Calu3 (cell line): Measurements from ENCODE around the gene SLC27A6. TPM values are rescaled to one million over a fixed set of nuclear protein-coding genes. Genes with fewer than 3 reads are reported as not detected.

Experiments used
- BruUV-seq: library from RNA; stranded (reverse); fragments of 400-500 nt; replicated peaks from 2 replicates; lab custom pipeline; 2021; lab: Mats Ljungman, UMichigan
- CTCF ChIA-PET: fragments of 300-600 bp; sonication (Branson Sonifier 250); formaldehyde crosslinking; loops from one replicate; lab custom pipeline; 2022; ENCODE audit warnings: antibody characterized with exemption; lab: Charles Lee
- DNase-seq: peaks from one replicate; pipeline ENCODE4 v3.0.0; 2022
- H3K27ac Mint-ChIP-seq: one replicate; pipeline ENCODE4 v1.8.0; 2022; ENCODE audit warnings: mixed read lengths; ENCODE audit not compliant: unreplicated experiment
- H3K27me3 Mint-ChIP-seq: one replicate; pipeline ENCODE4 v1.8.0; 2022; ENCODE audit warnings: mixed read lengths; ENCODE audit not compliant: unreplicated experiment
- H3K36me3 Mint-ChIP-seq: one replicate; pipeline ENCODE4 v1.8.0; 2022; ENCODE audit warnings: mild to moderate bottlenecking, moderate library complexity, mixed read lengths; ENCODE audit not compliant: insufficient read depth, unreplicated experiment
- H3K4me1 Mint-ChIP-seq: one replicate; pipeline ENCODE4 v1.8.0; 2022; ENCODE audit warnings: mild to moderate bottlenecking, low read depth, mixed read lengths; ENCODE audit not compliant: unreplicated experiment
- H3K4me3 Mint-ChIP-seq: one replicate; pipeline ENCODE4 v1.8.0; 2022; ENCODE audit warnings: mild to moderate bottlenecking, low read depth, moderate library complexity, mixed read lengths; ENCODE audit not compliant: unreplicated experiment
- H3K9me3 Mint-ChIP-seq: one replicate; pipeline ENCODE4 v1.8.0; 2022; ENCODE audit warnings: low read depth, mixed read lengths; ENCODE audit not compliant: unreplicated experiment
- intact Hi-C: fragments of 100-400 bp; cut with micrococcal nuclease; formaldehyde crosslinking; loops from one replicate; pipeline ENCODE4 v1.10.0; 2022; ENCODE audit not compliant: unreplicated experiment
- total RNA-seq: library from RNA; stranded (reverse); gene quantifications from 2 replicates; pipeline ENCODE4 v1.2.3, GENCODE V29; 2022
- TF ChIP-seq, protein P1 (sequence below): fragments of 200-600 bp; IDR thresholded peaks from one replicate; pipeline ENCODE4 v1.8.0; 2022; ENCODE audit warnings: antibody characterized with exemption; ENCODE audit not compliant: unreplicated experiment

The SLC27A6 gene
- total RNA-seq, 1 experiment from 2014 or later = not detected

DNA sequence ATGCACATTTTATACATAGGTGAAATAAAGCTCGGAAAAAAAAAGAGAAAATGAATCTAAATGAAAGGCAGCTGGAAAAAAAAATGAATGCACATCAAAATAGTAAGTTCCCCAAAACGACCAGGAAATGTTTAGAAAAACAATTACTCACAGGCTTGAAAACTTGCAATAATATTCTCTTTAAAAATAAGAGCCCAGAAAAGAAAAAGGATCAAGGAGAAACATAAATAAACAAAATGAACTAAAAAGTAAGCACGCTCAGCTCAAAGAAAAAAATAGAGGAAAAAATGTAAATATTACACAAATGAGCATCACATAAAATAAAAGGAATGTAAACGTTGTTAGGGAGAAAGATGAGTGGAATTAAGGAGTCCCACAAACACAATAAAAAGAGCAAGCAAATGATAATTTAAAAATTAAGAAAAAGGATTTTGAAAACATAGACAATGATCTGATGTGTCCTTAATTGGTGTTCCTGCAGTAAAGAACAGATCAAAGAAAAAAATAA lies 54.2 kb downstream of the SLC27A6 start:
- no peak for DNase-seq
- no peaks in the 10 kb centered on the region for H3K36me3 Mint-ChIP-seq
- H3K27me3 Mint-ChIP-seq = no peaks in the 10 kb centered on the region
- no peaks in the 10 kb centered on the region for H3K9me3 Mint-ChIP-seq
- CTCF ChIA-PET = no interaction called here
- no peak overlapping the region for H3K4me3 Mint-ChIP-seq
- intact Hi-C loops = no loop called here
- H3K4me1 Mint-ChIP-seq = no peaks in the 10 kb centered on the region
- TF ChIP-seq, protein P1, sequence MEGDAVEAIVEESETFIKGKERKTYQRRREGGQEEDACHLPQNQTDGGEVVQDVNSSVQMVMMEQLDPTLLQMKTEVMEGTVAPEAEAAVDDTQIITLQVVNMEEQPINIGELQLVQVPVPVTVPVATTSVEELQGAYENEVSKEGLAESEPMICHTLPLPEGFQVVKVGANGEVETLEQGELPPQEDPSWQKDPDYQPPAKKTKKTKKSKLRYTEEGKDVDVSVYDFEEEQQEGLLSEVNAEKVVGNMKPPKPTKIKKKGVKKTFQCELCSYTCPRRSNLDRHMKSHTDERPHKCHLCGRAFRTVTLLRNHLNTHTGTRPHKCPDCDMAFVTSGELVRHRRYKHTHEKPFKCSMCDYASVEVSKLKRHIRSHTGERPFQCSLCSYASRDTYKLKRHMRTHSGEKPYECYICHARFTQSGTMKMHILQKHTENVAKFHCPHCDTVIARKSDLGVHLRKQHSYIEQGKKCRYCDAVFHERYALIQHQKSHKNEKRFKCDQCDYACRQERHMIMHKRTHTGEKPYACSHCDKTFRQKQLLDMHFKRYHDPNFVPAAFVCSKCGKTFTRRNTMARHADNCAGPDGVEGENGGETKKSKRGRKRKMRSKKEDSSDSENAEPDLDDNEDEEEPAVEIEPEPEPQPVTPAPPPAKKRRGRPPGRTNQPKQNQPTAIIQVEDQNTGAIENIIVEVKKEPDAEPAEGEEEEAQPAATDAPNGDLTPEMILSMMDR = no peak
- no TSS peak for BruUV-seq
- H3K27ac Mint-ChIP-seq = no peak overlapping the region

DNA sequence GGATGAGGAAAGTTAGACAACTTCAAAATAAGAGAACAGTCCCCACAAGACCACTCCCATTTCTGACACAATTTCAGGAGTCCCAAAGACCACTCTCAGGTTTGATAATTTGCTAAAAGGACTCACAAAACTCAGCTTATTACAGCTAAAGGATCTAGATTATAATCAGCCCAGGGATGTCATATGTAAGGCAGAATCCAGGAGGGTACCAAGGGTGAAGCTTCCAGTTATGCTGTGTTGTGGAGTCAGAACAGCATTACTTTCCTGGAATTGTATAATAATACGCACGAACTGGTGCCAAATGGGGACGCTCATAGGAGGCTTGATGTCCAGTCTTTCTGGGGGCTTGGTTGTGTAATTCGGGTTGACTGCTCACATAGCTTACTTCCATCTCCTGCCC lies 55.4 kb downstream of the SLC27A6 start:
- no TSS peak for BruUV-seq
- no peak for DNase-seq
- Mint-ChIP-seq H3K27me3 (no peaks in the 10 kb centered on the region), H3K36me3 (no peaks in the 10 kb centered on the region), H3K27ac (no peak overlapping the region), H3K4me1 (no peaks in the 10 kb centered on the region), H3K4me3 (no peak overlapping the region), H3K9me3 (no peaks in the 10 kb centered on the region)
- TF ChIP-seq, protein P1 = no peak
- intact Hi-C loops = no loop called here
- CTCF ChIA-PET = no interaction called here

DNA sequence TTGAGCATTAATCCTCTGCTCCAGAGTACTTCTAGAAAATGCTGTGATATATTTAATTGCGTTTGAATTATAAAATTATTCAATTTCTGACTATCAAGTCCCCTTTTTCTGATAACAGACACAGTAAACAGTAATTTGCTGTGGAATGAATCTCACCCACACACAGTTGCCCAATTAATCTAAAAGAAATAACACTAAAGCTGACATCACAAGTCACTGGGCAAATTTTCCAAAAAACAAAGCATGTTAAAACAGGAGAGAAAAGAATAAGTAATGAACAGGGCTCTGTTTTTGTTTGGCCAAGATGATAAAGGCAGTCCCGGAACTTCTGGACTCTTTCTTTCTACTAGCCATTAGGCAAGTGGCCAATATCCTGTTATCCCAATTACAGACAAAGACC lies 56.5 kb downstream of the SLC27A6 start:
- intact Hi-C loops = no loop called here
- Mint-ChIP-seq H3K4me3 (no peak overlapping the region), H3K27ac (no peak overlapping the region), H3K9me3 (no peaks in the 10 kb centered on the region), H3K27me3 (no peaks in the 10 kb centered on the region), H3K36me3 (no peaks in the 10 kb centered on the region), H3K4me1 (no peaks in the 10 kb centered on the region)
- TF ChIP-seq, protein P1 = no peak
- CTCF ChIA-PET = no interaction called here
- BruUV-seq = no TSS peak
- no peak for DNase-seq

DNA sequence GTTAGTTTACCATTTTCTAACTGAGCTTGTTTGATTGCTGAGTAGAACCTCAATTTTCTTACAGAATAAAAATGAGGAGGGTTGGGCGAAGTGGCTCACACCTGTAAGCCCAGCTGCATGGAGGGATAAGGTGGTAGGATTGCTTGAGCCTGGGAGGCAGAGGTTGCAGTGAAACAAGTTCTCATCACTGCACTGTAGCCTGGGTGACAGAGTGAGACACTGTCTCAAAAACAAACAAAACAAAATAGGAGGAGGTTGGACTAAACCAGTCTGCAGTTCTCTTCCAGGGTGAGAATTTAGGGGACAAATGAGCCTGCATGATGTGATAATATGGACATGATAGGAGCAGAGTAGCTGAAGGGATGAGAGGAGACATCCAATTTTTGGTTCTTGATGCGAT lies 57.3 kb downstream of the SLC27A6 start:
- Mint-ChIP-seq H3K9me3 (no peaks in the 10 kb centered on the region), H3K27me3 (no peaks in the 10 kb centered on the region), H3K27ac (no peak overlapping the region), H3K4me1 (no peaks in the 10 kb centered on the region), H3K4me3 (no peak overlapping the region), H3K36me3 (no peaks in the 10 kb centered on the region)
- intact Hi-C loops = no loop called here
- DNase-seq = no peak
- TF ChIP-seq, protein P1 = no peak
- no TSS peak for BruUV-seq
- CTCF ChIA-PET = no interaction called here
